Ishikawa (cell line): ENCODE data around the gene ENPP3.
A peak's percentile ranks its signal among the peaks of the same experiment; 100 is the strongest.

Experiments used
- CEBPB ChIP-seq: IDR thresholded peaks from 2 replicates; pipeline ENCODE4 v1.6.1; 2012
- CREB1 ChIP-seq: IDR thresholded peaks from 2 replicates; pipeline ENCODE4 v1.6.1; 2012; ENCODE audit warnings: low read depth
- EGR1 ChIP-seq: IDR thresholded peaks from 2 replicates; pipeline ENCODE4 v1.6.1; 2012
- EP300 ChIP-seq: IDR thresholded peaks from 2 replicates; pipeline ENCODE4 v1.6.1; 2012; ENCODE audit warnings: borderline replicate concordance
- FOXM1 ChIP-seq: IDR thresholded peaks from 2 replicates; pipeline ENCODE4 v1.6.1; 2012; ENCODE audit warnings: low read depth, borderline replicate concordance
- MAX ChIP-seq: IDR thresholded peaks from 2 replicates; pipeline ENCODE4 v1.6.1; 2012
- NFIC ChIP-seq: IDR thresholded peaks from 2 replicates; pipeline ENCODE4 v1.6.1; 2012
- RAD21 ChIP-seq: IDR thresholded peaks from 2 replicates; pipeline ENCODE4 v1.6.1; 2012; ENCODE audit warnings: low read depth
- REST ChIP-seq: IDR thresholded peaks from 2 replicates; pipeline ENCODE4 v1.6.1; 2012; ENCODE audit warnings: low read depth, mild to moderate bottlenecking
- TAF1 ChIP-seq: IDR thresholded peaks from 2 replicates; pipeline ENCODE4 v1.6.1; 2012; ENCODE audit warnings: low read depth, mild to moderate bottlenecking
- TCF12 ChIP-seq: IDR thresholded peaks from 2 replicates; pipeline ENCODE4 v1.6.1; 2012; ENCODE audit warnings: low read depth
- TEAD4 ChIP-seq: IDR thresholded peaks from 2 replicates; pipeline ENCODE4 v1.6.1; 2012
- USF1 ChIP-seq: IDR thresholded peaks from 2 replicates; pipeline ENCODE4 v1.6.1; 2012
- YY1 ChIP-seq: IDR thresholded peaks from 2 replicates; pipeline ENCODE4 v1.6.1; 2012; ENCODE audit warnings: low read depth
- ZBTB7A ChIP-seq: IDR thresholded peaks from 2 replicates; pipeline ENCODE4 v1.6.1; 2012; ENCODE audit warnings: low read depth

Gene ENPP3

GRCh38 chr6:131613296-131613925 is 23.7 kb upstream of the ENPP3 start:
- no peak for TF ChIP-seq TEAD4
- TF ChIP-seq FOXM1: no peak
- TF ChIP-seq CEBPB: no peak
- TF ChIP-seq ZBTB7A: no peak
- no peak for TF ChIP-seq REST
- TF ChIP-seq NFIC: no peak
- no peak for TF ChIP-seq TCF12
- TF ChIP-seq TAF1: no peak
- TF ChIP-seq RAD21: no peak
- TF ChIP-seq EP300: no peak
- TF ChIP-seq CREB1: no peak
- TF ChIP-seq EGR1: no peak

GRCh38 chr6:131615275-131615674 is 21.8 kb upstream of the ENPP3 start:
- TF ChIP-seq NFIC (no peak), CREB1 (no peak), YY1 (no peak), EGR1 (no peak), USF1 (no peak), RAD21 (no peak), TAF1 (no peak), REST (no peak)

- no peak for TF ChIP-seq EGR1
- TF ChIP-seq YY1: peak; percentile 69
- peak; percentile 88 for TF ChIP-seq TCF12
- no peak; the same call in 1 of the 2 replicates for TF ChIP-seq TEAD4
- TF ChIP-seq USF1: peak; percentile 60; the same call in 1 of the 2 replicates
- TF ChIP-seq NFIC: peak; percentile 55
- no peak for TF ChIP-seq CEBPB
- peak; percentile 95 for TF ChIP-seq TAF1
- peak; percentile 49; the same call in 1 of the 2 replicates for TF ChIP-seq EP300
- TF ChIP-seq REST: no peak
- peak; percentile 39; the same call in 1 of the 2 replicates for TF ChIP-seq CREB1
- TF ChIP-seq RAD21: peak; percentile 74
- peak; percentile 30; the same call in 1 of the 2 replicates for TF ChIP-seq FOXM1
- TF ChIP-seq MAX: peak; percentile 82
- 0 out of 2 replicates have a peak, but pooled peaks have one; percentile 64 for TF ChIP-seq ZBTB7A
These were observed 9.1 kb upstream of the ENPP3 start, which contains the start of gene MED23 for GRCh38 chr6:131627724-131628682. TSS of gene MED23 (minus strand) at chr6:131628242. CDS start at chr6:131628049, 193 bp downstream.

GRCh38 chr6:131628726-131629125 is 8.4 kb upstream of the ENPP3 start:
- no peak for TF ChIP-seq EP300
- no peak for TF ChIP-seq YY1
- TF ChIP-seq USF1: no peak
- no peak for TF ChIP-seq REST
- TF ChIP-seq TAF1: no peak
- no peak for TF ChIP-seq EGR1
- no peak for TF ChIP-seq NFIC
- TF ChIP-seq RAD21: no peak
- TF ChIP-seq TEAD4: no peak
- no peak for TF ChIP-seq ZBTB7A
- TF ChIP-seq CEBPB: no peak
- no peak for TF ChIP-seq FOXM1
- no peak for TF ChIP-seq MAX
- no peak for TF ChIP-seq CREB1
- TF ChIP-seq TCF12: no peak
